Activated CD4-positive, CD25-positive, alpha-beta regulatory T cell treated with anti-CD3 and anti-CD28 coated beads, Interleukin-2, amount 50 U/mL, for 24 hours (primary cell): ENCODE results near the gene MTARC2.

Experiments used
- ATAC-seq, 2 donors: fragments of 150-1000 bp; cut with Tn5 transposase; one replicate each; pipeline ENCODE4 v1.10.0; 2021; ENCODE audit warnings: mild to moderate bottlenecking in 1 of 2, moderate library complexity in 1 of 2

MTARC2 gene

DNA sequence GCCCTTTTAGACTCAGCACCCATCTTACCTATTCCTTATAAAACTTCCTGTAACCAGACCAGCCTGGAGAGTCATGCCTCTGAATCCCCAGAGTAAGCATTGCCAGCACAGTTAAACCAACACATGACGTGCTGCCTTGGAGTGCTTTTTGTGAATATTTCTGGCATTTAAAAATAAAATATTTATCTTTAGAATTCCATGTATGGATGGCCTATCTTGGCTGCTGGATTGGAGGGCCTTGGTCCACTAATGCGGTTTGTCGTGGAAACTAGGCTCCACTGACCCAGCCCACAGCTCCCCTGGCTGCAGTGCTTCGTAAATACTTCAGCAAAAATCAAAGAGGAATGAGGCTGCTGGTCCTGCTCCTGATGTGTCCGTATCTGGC, 56.1 kb downstream of the MTARC2 start:
- no peak for ATAC-seq

DNA sequence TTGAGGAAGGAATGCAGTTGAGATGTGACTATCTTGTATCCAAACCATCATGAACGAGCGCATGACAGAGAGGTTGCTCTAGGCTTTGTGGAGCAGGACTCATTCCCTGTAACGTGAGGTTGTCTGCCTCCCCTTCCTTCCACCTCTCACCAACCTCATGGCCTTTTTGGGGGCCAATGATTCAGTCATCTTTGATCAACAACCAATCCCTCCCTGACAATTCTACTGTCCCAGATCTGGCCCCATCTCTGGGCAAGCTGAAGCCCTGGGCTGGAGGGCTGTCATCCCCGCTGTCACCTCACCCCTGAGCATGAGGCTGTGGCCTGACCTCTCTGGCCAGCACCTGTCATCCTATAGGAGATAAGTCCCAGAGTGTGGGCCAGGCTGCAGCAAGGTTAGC, 58.3 kb downstream of the MTARC2 start:
- ATAC-seq, result no peak

DNA sequence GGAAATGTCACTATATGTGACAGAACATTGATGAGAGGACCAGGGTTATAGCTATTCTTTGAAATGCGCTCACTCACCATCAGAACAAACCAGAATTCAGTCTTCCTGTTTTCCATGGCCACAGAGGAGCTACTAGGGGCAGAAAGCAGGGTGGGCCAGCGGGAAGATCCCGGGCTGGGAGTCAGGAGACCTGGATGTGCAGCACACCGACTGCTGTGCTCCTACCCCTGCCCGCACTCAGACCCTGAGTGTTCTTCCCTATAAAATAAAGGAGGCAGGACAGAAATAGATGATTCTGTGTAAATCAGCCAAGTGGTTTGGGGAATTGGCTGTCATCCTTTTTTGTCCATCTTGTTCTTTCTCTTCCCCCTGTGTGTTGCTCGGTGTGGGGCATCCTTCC, 59.6 kb downstream of the MTARC2 start:
- ATAC-seq, result no peak

DNA sequence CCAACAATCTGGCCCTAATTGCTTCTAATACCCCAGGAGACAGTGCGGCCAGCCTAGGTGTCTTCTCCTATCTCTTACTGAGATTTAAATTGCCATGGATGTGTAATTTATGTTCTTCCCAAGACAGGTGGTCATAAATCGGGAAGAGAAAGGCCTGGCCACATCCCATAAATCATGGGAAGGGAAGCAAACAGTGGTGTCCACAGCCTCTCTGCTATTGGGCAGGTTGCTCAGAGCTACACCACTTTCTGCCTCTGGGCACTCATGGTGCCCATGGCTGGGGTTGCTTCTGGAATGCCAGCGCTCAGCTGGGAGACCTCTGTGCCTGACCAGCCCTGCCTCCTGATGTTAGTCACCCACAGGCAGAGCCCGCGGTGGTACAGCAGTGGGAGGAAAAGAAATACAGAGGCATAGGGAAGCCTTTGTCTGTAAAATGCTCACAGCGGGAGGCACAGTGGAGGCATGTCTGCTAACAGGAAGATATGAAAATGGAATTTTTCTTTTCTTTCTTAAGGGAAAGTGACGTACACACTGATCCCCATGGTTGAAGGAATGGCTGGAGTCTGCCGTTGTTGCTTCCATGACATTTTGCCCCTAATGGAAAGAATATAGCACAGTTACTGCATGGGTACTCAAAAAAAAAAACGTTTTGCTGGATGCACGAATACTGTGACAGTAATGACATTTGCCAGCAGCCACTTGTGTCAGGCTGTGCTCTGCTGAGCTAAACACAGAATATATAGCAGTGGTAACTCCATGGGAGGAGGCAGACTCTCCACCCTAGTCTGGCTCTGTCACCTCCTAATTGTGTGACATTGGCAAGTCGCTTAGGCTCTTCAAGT, 60.4 kb downstream of the MTARC2 start:
- ATAC-seq, result no peak

DNA sequence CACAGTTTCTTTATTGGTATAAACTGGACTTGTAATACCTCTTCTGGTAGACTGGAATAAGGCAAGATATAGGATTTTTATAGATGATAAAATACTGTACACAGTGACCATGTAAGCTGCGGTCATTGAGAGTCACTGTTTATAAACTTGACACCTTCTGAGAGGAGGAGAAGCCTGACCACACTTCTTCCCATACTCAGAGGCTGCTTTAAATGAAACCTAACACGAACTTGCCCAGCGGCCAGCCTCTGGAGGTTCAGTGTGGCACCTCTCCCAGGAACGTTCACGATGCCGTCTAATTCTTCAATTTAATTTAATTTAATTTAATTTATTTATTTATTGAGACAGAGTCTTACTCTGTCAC, 61.0 kb downstream of the MTARC2 start:
- no peak for ATAC-seq

DNA sequence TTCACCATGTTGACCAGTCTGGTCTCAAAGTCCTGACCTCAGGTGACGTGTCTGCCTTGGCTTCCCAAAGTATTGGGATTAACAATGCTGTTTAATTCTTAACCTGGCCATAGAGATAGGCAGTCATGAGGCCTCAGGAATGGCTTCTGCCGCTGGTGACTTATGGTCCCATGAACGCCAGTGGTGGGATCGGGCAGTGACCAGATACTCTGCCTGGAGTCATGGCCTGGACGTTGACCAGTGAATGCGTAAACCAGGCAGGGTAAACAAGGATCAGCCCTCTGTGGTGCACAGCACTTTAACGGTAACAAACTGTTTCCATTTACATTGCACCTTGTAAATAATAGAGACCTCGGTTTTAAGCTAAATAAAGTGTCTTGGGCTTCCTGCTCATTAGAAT, 61.6 kb downstream of the MTARC2 start:
- ATAC-seq, result no peak

DNA sequence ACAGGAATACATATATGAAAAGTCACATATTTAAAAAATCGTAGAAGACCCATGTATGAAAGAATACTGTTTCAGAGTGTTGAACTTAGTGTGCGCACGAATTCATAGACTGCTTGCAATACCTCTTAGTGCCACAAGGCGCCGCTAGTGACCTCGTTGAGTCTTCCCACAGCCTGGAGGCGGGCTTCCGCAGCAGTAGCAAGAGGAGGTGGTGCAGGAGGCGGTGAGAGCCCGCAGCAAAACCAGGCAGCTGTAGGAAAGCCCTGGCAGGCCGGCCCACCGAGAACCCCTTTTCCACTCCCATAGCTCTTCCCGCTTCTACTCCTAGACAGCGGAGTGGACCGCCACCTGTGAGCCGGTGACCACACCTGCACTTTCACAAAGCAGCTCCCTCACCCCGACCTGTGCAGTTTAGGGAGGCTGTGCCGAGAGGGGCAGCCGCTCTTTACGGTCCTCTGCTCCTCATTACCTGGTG, 62.1 kb downstream of the MTARC2 start:
- peak; percentile 66 to 83 for ATAC-seq

DNA sequence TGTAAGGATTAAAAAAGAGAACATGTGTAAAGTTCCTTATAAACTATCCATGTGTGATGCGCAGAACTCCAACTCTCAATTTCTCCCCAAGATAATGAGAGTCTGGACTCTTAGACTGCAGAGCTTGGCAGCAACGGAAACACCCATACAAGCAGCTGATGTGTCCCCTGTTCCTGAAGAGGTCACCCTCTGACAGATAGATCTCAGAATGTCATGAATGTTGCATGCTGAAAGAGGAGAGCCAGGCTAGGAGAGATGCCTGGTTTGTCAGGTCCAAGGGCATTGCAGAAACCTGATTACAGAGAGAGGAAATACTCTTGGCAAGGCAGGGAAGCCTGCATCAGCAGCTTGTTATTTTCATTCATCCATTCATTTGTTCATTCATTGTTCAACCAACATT, 62.8 kb downstream of the MTARC2 start:
- ATAC-seq, result no peak

DNA sequence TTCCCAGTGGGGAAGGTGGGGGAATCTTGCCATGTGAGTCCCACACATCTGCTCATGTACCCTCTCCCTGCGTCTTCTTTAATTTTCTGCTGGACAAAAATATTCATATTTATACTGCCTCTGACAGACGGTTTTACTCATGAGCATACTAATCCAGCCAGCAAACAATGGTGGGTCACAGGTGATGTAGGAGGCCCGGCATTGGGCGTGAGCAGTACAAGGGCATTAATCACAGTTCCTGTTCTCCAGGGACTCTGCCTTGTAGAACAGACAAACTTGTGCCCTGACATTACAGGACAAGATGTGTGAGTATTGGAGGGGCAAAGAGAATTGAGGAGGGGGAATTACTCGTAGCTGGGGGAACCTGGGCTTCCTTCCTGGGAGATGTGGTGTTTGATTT, 63.6 kb downstream of the MTARC2 start:
- no peak for ATAC-seq

DNA sequence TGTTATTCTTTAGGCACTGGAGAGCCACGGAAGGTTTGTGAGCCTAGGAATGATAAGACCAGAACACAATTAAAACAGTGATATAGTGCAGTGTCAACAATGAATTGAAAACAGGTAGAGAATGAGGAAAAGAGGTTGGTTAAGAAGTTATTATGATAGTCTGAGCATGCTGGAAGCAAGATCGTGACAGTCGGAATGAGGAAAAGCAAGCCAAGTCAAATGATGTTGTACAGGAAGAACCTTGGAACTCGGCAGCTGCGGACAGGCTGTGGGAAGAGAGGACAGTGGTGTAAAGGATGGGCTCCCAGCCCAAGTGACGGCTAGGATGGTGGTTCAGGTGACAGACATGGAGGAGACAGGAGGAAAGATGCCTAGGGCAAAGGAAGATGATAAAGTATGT, 64.2 kb downstream of the MTARC2 start:
- ATAC-seq, result no peak

DNA sequence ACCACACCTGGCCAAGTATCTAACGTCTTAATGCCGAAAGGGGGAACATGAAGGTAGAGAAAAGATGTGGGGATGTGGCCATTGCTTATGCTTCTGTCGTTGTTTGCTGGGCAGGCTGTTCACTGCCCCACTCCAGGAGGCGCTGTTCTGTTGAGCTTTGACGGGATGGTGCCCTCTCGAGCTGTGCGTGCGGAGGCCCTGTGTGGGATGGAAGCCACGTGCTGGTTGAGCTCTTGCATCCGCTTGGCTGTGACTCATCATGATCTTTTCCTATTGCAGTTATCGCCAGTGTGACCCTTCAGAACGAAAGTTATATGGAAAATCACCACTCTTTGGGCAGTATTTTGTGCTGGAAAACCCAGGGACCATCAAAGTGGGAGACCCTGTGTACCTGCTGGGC, 64.9 kb downstream of the MTARC2 start:
- no peak for ATAC-seq

DNA sequence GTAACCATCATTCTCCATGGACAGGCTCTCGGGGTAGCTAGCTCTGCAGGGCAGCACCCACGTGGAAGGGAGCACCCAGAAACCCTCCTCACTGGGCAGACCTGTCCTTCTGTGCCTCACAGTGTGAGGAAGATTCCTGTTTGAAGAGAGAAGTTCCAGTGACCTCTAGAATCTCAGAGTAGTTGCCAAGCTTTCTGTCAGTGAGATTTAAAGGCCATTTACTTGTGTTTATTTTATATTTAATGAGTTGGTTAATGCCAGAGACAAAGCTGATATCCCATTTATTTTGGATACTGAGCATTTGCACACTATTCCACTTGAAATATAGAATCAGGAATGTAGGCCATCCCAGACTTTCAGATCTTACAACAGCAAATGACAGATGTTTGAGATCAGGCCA, 67.3 kb downstream of the MTARC2 start:
- no peak for ATAC-seq

DNA sequence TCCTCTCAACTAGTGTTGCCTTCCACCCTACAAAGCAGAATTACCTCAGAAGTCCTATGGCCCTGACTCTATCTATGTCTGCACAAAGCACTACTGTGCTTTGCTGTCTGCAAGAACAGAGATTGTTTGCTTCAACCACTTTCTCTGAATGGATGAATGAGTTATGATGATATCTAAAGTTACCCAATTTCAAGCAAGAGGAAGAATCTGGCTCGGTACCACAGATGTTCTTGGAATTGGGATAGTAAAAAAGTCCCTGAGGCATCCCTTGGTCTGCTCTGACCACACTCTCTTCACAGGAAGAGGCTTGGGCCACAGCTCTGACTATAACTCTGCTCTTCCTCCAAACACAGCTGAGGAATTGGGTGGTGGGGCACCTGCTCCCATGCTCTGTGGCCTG, 69.8 kb downstream of the MTARC2 start:
- no peak for ATAC-seq

DNA sequence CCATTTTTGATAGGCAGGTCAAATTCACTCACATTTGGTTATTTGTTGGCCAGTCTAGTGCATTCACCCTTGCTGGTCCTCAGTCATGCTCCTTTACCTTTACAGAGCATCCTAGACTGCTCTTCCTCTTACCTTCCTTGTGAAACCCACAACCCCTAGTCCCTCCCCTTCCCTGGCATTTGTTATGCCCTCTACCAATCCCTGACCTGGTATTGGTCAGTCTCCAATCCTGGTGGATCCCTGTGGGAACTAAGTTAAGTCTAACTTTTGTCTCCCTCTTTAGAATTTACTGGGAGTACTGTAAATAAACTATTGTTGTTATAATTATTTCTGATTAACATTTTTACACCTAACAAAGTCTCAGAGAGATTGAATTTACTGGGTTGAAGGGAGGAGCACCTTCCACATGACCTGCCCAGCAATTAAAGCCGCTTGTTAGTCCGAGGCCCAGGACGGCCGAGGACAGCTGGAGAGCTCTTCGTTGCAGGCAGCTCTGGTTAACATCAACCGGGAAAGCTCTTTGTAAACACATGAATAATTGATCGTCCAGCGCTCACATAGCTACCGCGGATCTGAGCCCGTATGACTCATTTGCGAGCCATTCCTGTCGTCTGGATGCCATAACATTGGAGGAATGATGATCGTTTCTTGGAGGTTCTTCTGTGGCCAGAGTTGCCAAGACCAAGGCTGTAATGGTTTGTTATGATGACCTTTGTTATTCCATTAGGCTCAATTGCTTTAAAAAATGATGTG, 70.5 kb downstream of the MTARC2 start:
- no peak for ATAC-seq

DNA sequence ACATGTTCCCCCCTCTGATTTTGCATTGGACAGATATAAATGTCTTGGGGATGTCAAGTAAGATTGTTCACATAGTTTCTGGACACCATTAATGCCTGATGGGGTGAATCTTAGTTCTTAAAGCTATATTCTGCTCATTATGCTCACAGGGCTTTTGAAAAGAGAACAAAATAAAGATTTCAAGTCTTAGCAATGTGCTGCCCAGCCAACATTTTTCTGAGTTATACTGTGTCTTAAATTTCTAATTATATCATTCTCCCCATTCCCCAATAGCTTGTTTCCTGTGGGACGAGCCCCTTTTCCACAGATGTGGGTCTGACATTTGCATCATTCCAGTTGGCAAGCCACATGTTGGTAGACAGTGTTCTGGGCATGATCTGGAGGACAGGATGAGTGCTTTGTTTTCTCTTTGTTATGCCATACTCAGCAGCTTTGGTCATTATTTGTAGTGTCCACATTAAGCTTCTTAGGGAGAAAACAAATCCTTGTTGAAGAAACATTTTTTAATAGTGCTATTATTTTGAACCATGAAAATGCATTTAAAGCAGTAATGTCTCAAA, 71.4 kb downstream of the MTARC2 start:
- ATAC-seq, result no peak

DNA sequence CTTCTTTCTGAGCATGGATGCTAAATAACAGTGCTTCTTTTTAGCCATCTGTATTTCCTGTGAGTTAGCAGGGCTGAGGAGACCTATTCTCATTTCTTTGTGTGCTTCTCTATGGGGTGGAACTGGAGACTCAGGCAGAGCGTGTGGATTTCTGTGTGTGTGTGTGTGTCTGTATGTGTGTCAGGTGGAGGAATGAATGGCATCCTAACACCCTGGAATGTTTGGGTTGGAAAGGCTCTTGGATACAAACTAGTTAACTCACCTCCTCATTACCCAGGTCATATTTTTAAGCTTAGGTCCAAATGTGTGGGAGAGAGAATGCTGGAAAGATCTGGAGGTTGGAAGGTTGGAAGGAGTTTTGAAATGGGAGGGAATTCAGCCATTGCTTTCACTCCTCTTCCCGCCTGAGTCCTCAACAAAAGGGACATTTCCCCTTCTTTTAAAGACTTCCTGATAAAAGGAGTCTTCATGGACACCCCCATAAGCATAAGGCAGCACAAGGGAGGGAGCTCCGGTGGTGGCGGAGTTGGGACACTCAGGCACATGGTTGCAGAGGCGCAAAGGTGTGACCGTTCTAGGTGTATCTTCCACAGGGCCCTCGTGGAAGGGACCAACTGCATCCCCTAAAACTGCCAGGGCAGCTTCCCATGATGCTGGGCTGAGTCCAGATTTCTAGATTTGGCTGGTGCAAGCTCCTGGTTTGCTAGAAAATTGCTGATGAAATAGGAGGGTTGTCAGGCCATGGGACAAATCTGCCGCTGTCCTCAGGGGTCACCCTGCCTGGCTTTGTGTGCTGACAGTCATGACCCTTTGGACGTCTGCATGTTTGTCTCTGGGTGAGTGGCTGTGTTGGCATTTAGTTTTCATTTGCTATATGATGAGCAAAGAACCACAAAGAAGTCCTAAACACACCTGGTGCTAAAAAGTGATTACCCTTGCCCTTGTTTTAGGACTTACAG, 76.2 kb downstream of the MTARC2 start:
- no peak for ATAC-seq

DNA sequence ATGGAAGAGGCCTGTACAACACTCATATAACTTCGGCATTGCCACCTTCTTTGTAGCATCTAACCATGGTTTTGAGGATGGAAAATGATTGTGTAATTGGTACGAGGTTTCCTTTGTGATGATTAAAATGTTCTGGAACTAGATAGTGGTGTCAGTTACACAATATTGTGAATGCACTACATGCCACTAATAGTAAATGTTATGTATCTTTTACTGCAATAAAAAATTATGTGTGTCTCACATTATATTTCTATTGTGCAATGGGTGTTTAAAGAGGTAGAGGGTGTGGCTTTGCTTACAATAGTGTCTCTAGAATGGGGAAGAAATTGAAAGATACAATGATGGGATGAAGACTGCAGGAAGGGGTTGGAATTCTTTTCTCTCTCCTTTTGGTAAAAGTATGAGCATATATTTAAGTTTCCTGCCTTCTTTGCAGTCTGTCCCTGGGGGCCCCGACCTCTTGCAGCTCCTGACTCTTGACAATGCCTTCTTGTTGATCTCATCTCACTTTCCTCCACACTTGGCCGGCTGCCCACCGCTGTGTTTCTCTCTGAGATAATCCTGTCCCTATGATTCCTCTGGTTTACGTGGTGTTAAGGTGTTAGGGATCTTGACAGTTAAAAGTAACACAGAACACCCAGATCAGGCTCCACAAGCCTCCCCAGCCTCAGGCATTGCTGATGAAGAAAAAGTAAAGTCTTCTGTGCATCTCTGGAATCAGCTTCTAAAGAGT, 77.9 kb downstream of the MTARC2 start:
- ATAC-seq, result no peak

DNA sequence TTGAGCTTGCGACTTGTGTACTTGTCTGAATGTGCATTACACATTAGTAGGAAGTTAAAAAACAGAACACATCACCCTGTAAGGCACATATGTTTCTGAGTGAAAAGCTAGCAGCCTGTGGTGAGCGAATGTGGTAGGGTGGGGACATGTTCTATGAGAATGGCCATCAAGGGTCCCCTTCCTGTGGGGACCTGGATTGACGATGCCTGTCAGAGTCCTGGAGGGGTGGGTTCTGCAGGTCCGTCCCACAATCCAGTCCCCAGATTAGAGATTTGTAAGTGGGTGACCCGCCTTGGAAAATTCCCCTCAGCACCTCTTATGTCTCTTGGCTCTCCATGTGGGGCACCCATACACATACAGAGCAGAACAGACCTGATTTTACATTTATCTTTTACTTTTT, 78.6 kb downstream of the MTARC2 start:
- no peak for ATAC-seq

DNA sequence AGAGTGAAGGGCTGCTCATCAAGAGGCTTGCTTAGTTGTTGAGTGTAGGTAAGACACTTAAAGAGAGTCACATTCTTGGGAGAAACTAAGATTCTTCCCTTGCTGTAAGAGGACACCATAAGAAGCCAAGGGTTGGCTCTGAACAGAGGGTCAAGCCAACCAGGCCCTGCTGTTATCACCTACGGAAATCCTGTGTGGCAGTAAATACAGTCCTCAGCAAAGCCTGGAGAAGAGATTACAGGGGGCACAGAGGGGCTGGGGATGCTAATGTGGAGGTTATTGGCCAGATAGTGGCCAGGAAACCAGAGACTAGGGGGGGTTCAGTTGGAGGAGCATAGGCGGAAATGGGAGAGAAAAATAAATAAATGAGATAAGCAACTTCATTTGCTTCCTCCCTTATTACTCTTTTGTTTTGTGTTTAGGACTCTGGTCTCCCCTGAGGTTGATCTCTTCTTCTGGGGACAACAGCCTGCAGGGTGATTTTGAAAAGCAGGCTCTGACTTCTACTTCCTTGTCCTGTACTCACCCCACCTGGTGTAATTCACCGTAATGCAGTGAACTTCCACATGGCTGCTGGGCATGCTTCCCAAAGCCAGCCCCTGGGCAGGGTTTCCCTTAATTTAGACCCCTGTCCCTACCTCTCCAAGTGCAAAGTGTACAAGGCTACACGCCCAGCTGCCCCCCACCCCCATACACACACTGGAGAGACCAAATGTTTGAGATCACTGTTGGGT, 79.5 kb downstream of the MTARC2 start:
- no peak for ATAC-seq

DNA sequence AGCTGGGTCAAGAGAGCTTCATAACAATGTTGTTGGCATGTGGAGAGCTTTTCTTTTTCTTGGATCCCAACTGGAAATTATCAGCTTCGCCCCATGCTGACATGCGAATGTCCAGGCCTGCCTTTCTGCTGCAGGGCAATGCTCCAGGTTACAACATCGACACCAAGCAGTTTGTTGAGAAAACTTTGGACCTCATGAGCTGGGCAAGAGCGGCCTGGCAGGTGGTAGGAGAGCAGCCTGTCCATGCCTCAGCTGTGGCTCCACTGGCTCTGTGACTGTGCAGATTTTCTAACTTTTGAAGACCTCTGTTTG, 80.0 kb downstream of the MTARC2 start:
- no peak for ATAC-seq

DNA sequence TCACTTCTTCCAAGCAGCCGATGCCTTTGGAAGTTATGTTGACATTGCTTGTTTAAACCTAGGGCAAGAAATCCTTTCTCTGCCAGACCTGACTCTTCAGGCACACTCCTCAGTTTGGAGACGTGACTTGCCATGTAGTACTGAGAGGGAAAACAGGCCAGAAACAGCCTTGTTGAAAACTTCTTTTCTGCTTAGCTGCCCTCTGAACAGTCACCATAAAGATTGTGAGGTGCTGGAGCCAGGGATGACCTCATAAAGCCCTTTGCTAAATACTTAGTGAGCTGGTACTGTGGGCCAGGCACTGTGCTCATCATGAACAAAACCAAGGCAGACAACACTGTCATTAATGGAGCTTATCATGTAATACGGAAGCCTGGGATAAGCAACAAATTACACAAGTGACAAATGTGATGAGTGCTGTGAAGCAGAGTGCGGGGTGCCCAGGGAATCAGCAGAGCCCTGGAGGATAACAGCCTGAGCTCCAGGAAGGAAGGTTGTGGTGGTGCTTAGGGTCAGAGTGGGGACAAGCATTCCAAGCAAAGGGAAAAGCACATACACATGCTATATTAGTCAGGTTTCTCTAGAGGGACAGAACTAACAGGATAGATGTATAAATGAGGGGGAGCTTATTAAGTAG, 80.9 kb downstream of the MTARC2 start:
- ATAC-seq, result no peak
